ENCODE results near the gene MAT2A.
A peak's percentile ranks its signal among the peaks of the same experiment; 100 is the strongest.

Gene MAT2A

GRCh38 chr2:85538507-85539360 lies at the start of gene MAT2A:
TSS of gene MAT2A (plus strand) at chr2:85539168. CDS start at chr2:85539288, 120 bp downstream.
- DNase-seq (ENCODE audit: low read depth in 4 of 4, low spot score in 1 of 4) = peak; percentile 76 to 92 (median 84)

GRCh38 chr2:85490861-85491755 lies 47.9 kb upstream of the MAT2A start:
- DNase-seq (ENCODE audit: low read depth in 4 of 4, low spot score in 1 of 4) = no peak

GRCh38 chr2:85496436-85496835 lies 42.5 kb upstream of the MAT2A start:
- DNase-seq (ENCODE audit: low read depth in 4 of 4, low spot score in 1 of 4) = no peak

GRCh38 chr2:85497944-85498630 lies 40.9 kb upstream of the MAT2A start:
- no peak for DNase-seq (ENCODE audit: low read depth in 4 of 4, low spot score in 1 of 4)

- DNase-seq (ENCODE audit: low read depth in 4 of 4, low spot score in 1 of 4) = no peak
Measured at GRCh38 chr2:85501248-85501647, 37.7 kb upstream of the MAT2A start.

- DNase-seq (ENCODE audit: low read depth in 4 of 4, low spot score in 1 of 4) = no peak
Measured at GRCh38 chr2:85502720-85503119, 36.2 kb upstream of the MAT2A start.

- no peak for DNase-seq (ENCODE audit: low read depth in 4 of 4, low spot score in 1 of 4)
Measured at GRCh38 chr2:85503168-85503850, 35.7 kb upstream of the MAT2A start.

- no peak for DNase-seq (ENCODE audit: low read depth in 4 of 4, low spot score in 1 of 4)
Measured at GRCh38 chr2:85503851-85504777, 34.9 kb upstream of the MAT2A start.

GRCh38 chr2:85504778-85505261 lies 34.1 kb upstream of the MAT2A start:
- no peak for DNase-seq (ENCODE audit: low read depth in 4 of 4, low spot score in 1 of 4)

GRCh38 chr2:85505551-85506238 lies 33.3 kb upstream of the MAT2A start:
- DNase-seq (ENCODE audit: low read depth in 4 of 4, low spot score in 1 of 4) = no peak

GRCh38 chr2:85506768-85507181 lies 32.2 kb upstream of the MAT2A start:
- DNase-seq (ENCODE audit: low read depth in 4 of 4, low spot score in 1 of 4) = no peak

GRCh38 chr2:85511008-85511811 lies 27.8 kb upstream of the MAT2A start:
- DNase-seq (ENCODE audit: low read depth in 4 of 4, low spot score in 1 of 4) = no peak

- no peak for DNase-seq (ENCODE audit: low read depth in 4 of 4, low spot score in 1 of 4)
Measured at GRCh38 chr2:85514323-85514722, 24.6 kb upstream of the MAT2A start.

- no peak for DNase-seq (ENCODE audit: low read depth in 4 of 4, low spot score in 1 of 4)
Measured at GRCh38 chr2:85516653-85517389, 22.1 kb upstream of the MAT2A start.

GRCh38 chr2:85522090-85522647 lies 16.8 kb upstream of the MAT2A start:
- DNase-seq (ENCODE audit: low read depth in 4 of 4, low spot score in 1 of 4) = no peak

- no peak for DNase-seq (ENCODE audit: low read depth in 4 of 4, low spot score in 1 of 4)
Measured at GRCh38 chr2:85523062-85523902, 15.7 kb upstream of the MAT2A start.

All from stimulated activated CD4-positive, alpha-beta T cell treated with anti-CD3 and anti-CD28 coated beads, Interleukin-1b, Interleukin-23, amount 100 ng/mL, for 24 hours (primary cell).